LNCaP clone FGC (cell line): ENCODE results near the gene DNAAF1.
A peak's percentile ranks its signal among the peaks of the same experiment; 100 is the strongest.

Source experiments
- DNase-seq: peaks from one replicate; pipeline ENCODE4 v3.0.0-alpha.2; 2011; ENCODE audit warnings: low read depth
- H3K4me3 ChIP-seq: 2 replicates; pipeline ENCODE4 v1.5.1; 2011; ENCODE audit warnings: mild to moderate bottlenecking, low read depth, low read length, control low read depth
- TF ChIP-seq, protein P1 (sequence below): IDR thresholded peaks from 2 replicates; pipeline ENCODE4 v1.5.1; 2012; ENCODE audit warnings: mild to moderate bottlenecking; ENCODE audit not compliant: control insufficient read depth, insufficient read depth; ENCODE audit errors: extremely low read depth

DNAAF1 gene

DNA sequence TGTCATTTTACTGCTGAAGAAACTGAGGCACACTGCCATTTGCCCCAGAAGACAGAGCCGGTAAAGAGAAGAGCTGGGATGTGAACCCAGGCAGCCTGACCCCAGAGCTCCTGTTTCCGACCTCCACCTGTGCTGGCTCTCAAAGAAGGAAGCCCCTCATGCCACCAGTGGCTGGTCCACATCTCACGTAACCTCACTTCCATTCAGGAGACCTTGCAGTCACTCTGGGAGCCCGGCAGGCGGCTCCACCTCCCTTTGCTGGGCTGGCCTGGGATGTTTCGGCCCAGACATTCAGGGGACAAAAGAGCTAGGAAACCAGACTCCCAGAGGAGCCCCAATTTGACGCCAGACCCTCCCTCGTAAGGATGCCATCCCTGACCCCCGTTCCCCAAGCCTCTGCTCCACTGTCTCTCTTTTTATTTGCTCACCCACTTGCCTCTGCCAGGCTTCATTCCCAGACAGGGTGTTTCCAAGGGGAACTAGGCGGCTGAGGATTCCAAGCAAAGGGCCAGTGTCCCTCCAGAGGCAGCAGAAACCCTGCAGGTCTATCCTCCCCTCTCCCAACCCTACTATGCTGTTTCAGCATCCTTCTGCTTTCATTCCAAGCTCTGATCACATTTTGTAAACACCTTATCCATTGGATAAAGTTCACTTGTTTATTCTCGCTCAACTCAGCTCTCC is 38.9 kb downstream of the DNAAF1 start:
- TF ChIP-seq, protein P1, sequence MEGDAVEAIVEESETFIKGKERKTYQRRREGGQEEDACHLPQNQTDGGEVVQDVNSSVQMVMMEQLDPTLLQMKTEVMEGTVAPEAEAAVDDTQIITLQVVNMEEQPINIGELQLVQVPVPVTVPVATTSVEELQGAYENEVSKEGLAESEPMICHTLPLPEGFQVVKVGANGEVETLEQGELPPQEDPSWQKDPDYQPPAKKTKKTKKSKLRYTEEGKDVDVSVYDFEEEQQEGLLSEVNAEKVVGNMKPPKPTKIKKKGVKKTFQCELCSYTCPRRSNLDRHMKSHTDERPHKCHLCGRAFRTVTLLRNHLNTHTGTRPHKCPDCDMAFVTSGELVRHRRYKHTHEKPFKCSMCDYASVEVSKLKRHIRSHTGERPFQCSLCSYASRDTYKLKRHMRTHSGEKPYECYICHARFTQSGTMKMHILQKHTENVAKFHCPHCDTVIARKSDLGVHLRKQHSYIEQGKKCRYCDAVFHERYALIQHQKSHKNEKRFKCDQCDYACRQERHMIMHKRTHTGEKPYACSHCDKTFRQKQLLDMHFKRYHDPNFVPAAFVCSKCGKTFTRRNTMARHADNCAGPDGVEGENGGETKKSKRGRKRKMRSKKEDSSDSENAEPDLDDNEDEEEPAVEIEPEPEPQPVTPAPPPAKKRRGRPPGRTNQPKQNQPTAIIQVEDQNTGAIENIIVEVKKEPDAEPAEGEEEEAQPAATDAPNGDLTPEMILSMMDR: peak; percentile 65
- DNase-seq: no peak
- H3K4me3 ChIP-seq: no peak overlapping the region

DNA sequence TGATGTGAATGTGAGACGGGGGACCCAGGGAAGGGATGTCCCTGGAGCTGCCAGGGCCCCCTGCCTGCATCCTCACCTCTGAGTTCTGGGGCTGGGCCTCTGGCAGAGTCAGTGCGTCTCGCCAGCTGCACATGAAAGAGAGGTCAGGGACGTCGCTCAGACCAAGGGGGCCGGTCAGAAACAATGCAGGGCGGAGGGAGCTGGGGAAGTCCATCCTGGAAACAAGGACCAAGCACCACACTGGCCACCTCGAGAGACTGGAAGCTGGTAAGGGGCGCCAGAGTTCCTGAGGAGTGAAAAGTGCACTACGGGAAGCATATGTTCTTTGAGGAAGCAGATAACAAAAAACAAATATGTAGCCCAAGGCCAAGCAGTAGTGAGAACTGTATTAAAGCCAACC is 39.7 kb downstream of the DNAAF1 start:
- DNase-seq: no peak
- H3K4me3 ChIP-seq: no peak overlapping the region
- TF ChIP-seq, protein P1: no peak

DNA sequence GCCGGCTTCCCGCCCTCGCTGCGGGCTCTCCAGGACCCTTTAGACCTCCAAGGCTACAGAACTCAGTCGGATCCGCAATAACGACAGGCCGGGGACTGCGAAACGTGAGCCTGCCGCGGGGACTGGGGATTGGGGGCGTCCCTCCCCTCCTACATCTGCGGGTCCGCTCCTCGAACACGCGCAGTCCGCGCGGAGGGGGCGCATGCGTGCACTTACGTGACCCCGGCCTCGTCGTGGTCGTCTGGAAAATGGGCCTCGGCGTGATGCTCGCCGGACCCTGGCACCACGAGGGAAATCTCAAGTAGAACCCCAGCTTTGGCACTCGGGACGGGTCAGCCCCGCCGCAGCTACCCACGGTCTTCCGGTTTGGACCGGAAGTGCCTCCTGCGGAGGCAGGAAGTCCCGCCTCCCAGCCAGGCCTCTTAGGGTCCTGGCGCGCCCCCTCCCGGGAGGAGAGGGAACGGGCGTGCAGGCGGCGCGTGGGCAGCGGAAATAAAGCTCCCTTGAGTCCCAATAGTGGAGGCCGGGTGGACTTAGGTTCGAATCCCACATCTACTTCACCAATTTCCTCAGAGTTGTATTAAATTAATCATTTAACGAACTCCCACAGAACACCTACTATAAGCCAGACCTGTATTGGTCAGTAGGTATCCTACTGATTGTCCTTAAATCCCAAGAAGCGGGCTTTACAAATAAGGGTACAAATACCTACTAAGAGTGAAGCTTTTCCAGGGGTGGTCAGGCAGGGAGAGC is 41.8 kb downstream of the DNAAF1 start, which contains the start of gene TAF1C:
TSS of gene TAF1C (minus strand) at position 373 of the 753 bp plus-strand sequence. CDS start 2,069 bp downstream, outside the sequence.
- peak; percentile 75 for DNase-seq
- H3K4me3 ChIP-seq: peak within 1 kb of the TSS; percentile 100
- TF ChIP-seq, protein P1: peak; percentile 93

DNA sequence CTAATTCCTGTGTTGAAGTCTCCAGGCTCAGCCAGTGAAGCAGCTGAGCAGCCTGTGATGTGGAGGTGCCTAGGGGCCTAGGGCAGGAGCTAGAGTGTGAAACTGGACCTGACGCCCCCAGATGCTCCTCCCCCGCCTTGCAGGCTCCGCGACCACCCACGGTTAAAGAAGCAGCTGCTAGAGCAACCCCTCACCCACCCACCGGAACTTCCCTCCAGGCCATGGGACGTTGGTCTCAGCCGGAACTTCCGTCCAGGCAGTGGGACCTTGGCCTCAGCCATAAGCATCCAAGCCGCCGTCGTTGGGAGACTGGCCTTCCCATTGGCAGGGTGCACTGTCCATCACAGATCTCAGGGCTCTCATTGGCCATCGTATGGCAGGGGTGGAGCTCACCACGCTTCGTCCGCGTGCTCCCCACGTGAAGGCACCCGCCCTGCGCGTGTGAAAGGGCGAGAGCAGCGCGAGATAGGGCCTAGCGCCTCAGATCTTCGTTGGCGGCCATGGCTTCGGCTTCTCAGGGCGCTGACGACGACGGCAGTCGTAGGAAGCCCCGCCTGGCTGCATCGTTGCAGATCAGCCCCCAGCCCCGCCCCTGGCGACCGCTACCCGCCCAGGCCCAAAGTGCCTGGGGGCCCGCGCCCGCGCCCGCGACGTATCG is 45.8 kb downstream of the DNAAF1 start, which contains the start of gene ADAD2:
TSS of gene ADAD2 (plus strand) at position 427 of the 658 bp plus-strand sequence. CDS start at position 501, 74 bp downstream.
- TF ChIP-seq, protein P1: no peak
- H3K4me3 ChIP-seq: no peak within 1 kb of the TSS
- no peak for DNase-seq

DNA sequence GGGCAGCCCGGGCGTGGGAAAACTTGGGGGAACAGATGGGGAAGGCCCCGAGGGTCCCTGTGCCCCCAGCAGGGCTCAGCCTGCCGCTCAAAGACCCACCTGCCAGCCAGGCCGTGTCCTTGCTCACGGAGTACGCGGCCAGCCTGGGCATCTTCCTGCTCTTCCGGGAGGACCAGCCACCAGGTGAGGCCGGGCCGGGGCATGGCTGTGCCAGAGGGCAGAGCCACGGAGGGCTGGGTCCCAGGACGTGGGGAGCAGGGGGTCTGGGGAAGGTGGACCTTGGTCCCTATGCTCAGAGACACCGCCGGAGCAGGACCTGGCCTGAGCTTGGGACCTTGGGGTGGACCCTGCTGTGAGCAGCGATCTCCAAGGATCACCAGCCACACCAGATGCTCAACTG is 46.4 kb downstream of the DNAAF1 start:
- TF ChIP-seq, protein P1: no peak
- DNase-seq: no peak
- H3K4me3 ChIP-seq: no peak overlapping the region

DNA sequence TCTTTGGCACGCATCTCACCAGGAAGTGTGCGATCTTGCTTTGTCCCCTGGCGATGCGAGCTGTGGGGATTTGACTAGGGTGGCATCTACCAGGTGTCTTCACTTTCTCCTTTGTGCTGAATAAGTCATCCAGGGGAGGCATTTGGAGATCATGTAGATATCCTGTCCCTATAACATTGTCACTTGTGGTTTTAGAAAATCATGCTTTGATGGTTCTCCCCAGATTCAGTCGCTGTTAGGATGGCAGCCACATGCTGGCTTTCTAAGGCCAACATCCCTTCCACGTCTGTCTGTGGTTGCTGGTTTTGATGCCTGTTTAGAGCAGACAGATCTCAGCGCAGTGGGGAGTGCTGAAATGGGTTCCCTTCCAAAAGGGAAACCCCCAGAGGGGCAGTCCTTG is 48.4 kb downstream of the DNAAF1 start:
- no peak overlapping the region for H3K4me3 ChIP-seq
- no peak for DNase-seq
- TF ChIP-seq, protein P1: no peak
